Right cardiac atrium (tissue), 5 donors: Measurements from ENCODE around the gene CYB5R2. TPM values are rescaled to one million over a fixed set of nuclear protein-coding genes. Genes with fewer than 3 reads are reported as not detected.

Source experiments
- ATAC-seq, 2 donors: fragments of 200-7000 bp; cut with Tn5 transposase; one replicate each; pipeline versions ENCODE4 v1.8.0 to v1.9.1; 2020; ENCODE audit warnings: moderate library complexity in 2 of 2, mild to moderate bottlenecking in 1 of 2
- DNase-seq, 3 donors: peaks; one replicate each; pipeline ENCODE4 v3.0.0-alpha.2; 2020
- H3K27ac ChIP-seq: one replicate; pipeline ENCODE4 v1.5.1; 2013; ENCODE audit warnings: mild to moderate bottlenecking, low read length, control low read depth, moderate library complexity
- H3K27me3 ChIP-seq: one replicate; pipeline ENCODE4 v1.6.1; 2013; ENCODE audit not compliant: control insufficient read depth, insufficient read depth
- H3K4me1 ChIP-seq: one replicate; pipeline ENCODE4 v1.6.1; 2013; ENCODE audit warnings: low read length; ENCODE audit not compliant: control insufficient read depth, insufficient read depth
- H3K4me3 ChIP-seq: one replicate; pipeline ENCODE4 v1.5.1; 2013; ENCODE audit warnings: low read length, control low read depth
- H3K9me3 ChIP-seq: one replicate; pipeline ENCODE4 v1.6.1; 2013; ENCODE audit warnings: low read length; ENCODE audit not compliant: control insufficient read depth
- WGBS: extraction: QIAGEN DNeasy Blood & Tissue Kit; methylation state at CpG from one replicate; pipeline ENCODE4 v1.1.7; 2013; 5-methylcytosine and 5-hydroxymethylcytosine counted together
- intact Hi-C, 4 donors: fragments of 100-400 bp; cut with DNase I; formaldehyde crosslinking; loops; one replicate each; pipeline versions ENCODE4 v1.11.0 to v1.14.0; 2022 to 2023
- polyA plus RNA-seq: library from polyadenylated mRNA; stranded (reverse); fragments of 200-250 nt; gene quantifications from one replicate; pipeline ENCODE4 v1.2.3, GENCODE V29; 2013
- total RNA-seq, 4 donors: library from RNA; stranded (reverse); fragmentation: NEBNext Ultra II Directional; extraction: Animal tissue kit (Norgen Biotek cat#: 25700); gene quantifications; one replicate each; pipeline ENCODE4 v1.2.1, GENCODE V29; 2021
- donor health status: healthy with polysubstance abuse.
- donor health status: DM: no; HTN: yes; CAD: no.
- donor health status: DM: no; HTN: no; CAD: no.
- donor health status: DM: no; HTN: yes; CAD: no; lungs with severe emphysema.
- donor health status: DM: yes; HTN: yes; CAD: no.

CYB5R2 gene
- total and polyA plus RNA-seq, 5 donors = 1.6 to 4.4 (median 2.5) TPM

GRCh38 chr11:7688238-7688826, 15.0 kb upstream of the CYB5R2 start:
- WGBS = 15% methylated on average over 4 of the region's 4 CpGs
- Histone ChIP-seq H3K4me1 (no peaks in the 10 kb centered on the region), H3K9me3 (no peaks in the 10 kb centered on the region), H3K4me3 (no peak overlapping the region), H3K27ac (no peak overlapping the region), H3K27me3 (peaks cover 2% of the 10 kb centered on the region)
- intact Hi-C loops = loop anchor here in 2 of 4 donors (10.0 kb wide), 1 partner anchor 594 kb away; no protein-coding TSS in a partner anchor
- DNase-seq (no peak), ATAC-seq (peak in 1 of 2 donors; percentile 50)

GRCh38 chr11:7687386-7687785, 14.1 kb upstream of the CYB5R2 start:
- WGBS = 95% methylated on average over 1 of the region's 1 CpG
- intact Hi-C loops = loop anchor here in 2 of 4 donors (10.0 kb wide), 1 partner anchor 593 kb away; no protein-coding TSS in a partner anchor
- H3K9me3 ChIP-seq = no peaks in the 10 kb centered on the region

GRCh38 chr11:7686761-7687160, 13.5 kb upstream of the CYB5R2 start:
- DNase-seq = no peak
- WGBS = 83% methylated on average over 4 of the region's 4 CpGs
- Histone ChIP-seq H3K27me3 (peaks cover 2% of the 10 kb centered on the region), H3K4me3 (no peak overlapping the region), H3K9me3 (no peaks in the 10 kb centered on the region), H3K4me1 (no peaks in the 10 kb centered on the region), H3K27ac (no peak overlapping the region)
- ATAC-seq = no peak
- intact Hi-C loops = loop anchor here in 2 of 4 donors (10.0 kb wide), 1 partner anchor 592 kb away; no protein-coding TSS in a partner anchor

More at GRCh38 chr11:7687386-7687785, 14.1 kb upstream of the CYB5R2 start:
- Histone ChIP-seq H3K27me3 (peaks cover 2% of the 10 kb centered on the region), H3K27ac (no peak overlapping the region), H3K4me3 (no peak overlapping the region), H3K4me1 (no peaks in the 10 kb centered on the region)
- ATAC-seq (no peak), DNase-seq (no peak)

DNA sequence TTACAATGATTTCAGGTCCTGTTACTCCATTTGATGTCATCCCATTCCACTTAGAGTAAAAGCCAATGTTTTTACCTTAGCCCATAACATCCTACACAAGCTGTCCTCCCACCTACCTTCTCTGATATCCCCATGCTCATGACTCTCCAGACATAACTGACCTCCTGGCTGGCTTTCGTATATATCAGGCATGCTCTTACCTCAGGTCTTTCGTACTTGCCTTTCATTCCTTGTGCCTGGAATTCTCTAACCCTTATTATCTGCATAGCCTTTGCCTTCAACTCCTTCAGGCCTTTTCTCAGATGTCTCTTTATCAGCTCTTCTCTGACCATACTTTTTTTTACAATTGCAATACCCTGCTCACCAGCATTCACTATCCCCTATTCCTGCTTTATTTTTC, 10.3 kb upstream of the CYB5R2 start:
- DNase-seq (no peak), ATAC-seq (no peak)
- no peaks in the 10 kb centered on the region for H3K9me3 ChIP-seq
- 72% methylated on average over 2 of the region's 2 CpGs for WGBS
- no peak overlapping the region for H3K27ac ChIP-seq
- H3K27me3 ChIP-seq = peaks cover 2% of the 10 kb centered on the region
- no peaks in the 10 kb centered on the region for H3K4me1 ChIP-seq
- intact Hi-C loops = loop anchor here in 2 of 4 donors (10.0 kb wide), 1 partner anchor 589 kb away; no protein-coding TSS in a partner anchor
- no peak overlapping the region for H3K4me3 ChIP-seq

DNA sequence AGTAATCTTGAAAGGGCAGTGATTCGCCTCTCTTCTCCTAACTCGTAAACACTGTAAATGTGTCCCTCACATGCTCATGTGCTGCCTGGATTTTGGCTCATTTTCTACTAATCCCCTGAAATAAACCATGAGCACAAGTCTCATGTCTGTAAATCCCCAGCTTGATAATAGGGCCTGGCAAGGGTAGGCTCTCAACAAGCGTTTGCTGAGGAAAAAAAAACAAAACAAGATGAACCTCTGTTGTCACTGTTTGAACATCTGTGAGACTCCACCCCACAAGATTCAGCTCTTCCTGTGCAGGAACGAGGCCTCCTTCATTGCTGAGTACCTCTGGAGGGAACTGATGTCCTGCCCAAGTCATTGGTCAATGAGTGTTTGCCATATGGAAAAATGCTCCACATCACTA, 4.5 kb upstream of the CYB5R2 start:
- no peak overlapping the region for H3K4me3 ChIP-seq
- whole genome bisulfite sequencing = 38% methylated on average over 4 of the region's 4 CpGs
- no peaks in the 10 kb centered on the region for H3K9me3 ChIP-seq
- H3K27me3 ChIP-seq = no peaks in the 10 kb centered on the region
- peaks cover 2% of the 10 kb centered on the region for H3K4me1 ChIP-seq
- no peak for DNase-seq
- H3K27ac ChIP-seq = no peak overlapping the region
- intact Hi-C loops = no loop called here
- ATAC-seq = no peak

DNA sequence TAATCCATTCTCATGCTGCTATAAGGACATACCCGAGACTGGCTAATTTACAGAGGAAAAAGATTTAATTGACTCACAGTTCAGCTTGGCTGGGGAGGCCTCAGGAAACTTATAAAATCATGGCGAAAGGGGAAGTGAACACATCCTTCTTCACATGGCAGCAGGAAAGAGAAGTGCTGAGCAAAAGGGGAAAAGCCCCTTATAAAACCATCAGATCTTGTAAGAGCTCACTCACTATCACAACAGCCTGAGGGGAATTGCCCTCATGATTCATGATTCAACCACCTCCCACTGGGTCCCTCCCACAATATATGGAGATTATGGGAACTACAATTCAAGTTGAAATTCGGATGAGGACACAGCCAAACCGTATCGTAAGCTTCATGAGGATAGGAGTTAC, 3.8 kb upstream of the CYB5R2 start:
- WGBS = 76% methylated on average over 5 of the region's 5 CpGs
- intact Hi-C loops = no loop called here
- H3K27ac ChIP-seq = no peak overlapping the region
- DNase-seq = no peak
- H3K9me3 ChIP-seq = no peaks in the 10 kb centered on the region
- H3K27me3 ChIP-seq = no peaks in the 10 kb centered on the region
- peaks cover 4% of the 10 kb centered on the region for H3K4me1 ChIP-seq
- H3K4me3 ChIP-seq = no peak overlapping the region
- ATAC-seq = no peak

DNA sequence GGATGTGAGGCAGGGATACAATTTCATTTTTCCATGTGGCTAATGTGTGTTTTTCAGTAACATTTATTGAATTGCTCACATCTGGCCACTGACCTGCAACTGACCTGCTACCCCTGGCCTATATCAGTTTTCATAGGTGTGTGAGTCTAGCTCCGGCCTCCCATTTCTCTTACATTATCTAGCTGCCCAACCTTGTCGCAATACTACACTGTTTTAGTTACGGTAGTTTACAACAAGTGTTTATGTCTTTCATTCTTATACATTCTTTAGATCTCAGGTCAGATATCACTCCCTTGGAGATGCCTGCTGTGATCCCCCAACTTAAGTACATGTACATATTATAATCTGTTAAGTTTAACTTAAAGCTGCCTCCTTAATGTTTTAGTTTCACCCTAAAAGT, 2.3 kb upstream of the CYB5R2 start:
- DNase-seq (no peak), ATAC-seq (no peak)
- Histone ChIP-seq H3K4me3 (no peak overlapping the region), H3K27me3 (no peaks in the 10 kb centered on the region), H3K9me3 (no peaks in the 10 kb centered on the region), H3K4me1 (peaks cover 4% of the 10 kb centered on the region), H3K27ac (no peak overlapping the region)
- intact Hi-C loops = no loop called here
- WGBS = 98% methylated on average over 3 of the region's 3 CpGs

- WGBS = 4% methylated on average over 72 of the region's 72 CpGs
- Histone ChIP-seq H3K27me3 (no peaks in the 10 kb centered on the region), H3K4me3 (peak overlapping the region; percentile 53), H3K9me3 (no peaks in the 10 kb centered on the region), H3K4me1 (peaks cover 4% of the 10 kb centered on the region), H3K27ac (no peak overlapping the region)
- ATAC-seq = peak; percentile 68 to 70
- DNase-seq = peak; percentile 44 to 77 (median 68)
- intact Hi-C loops = no loop called here
These were observed 579 bp upstream of the CYB5R2 start for GRCh38 chr11:7673724-7674434.

DNA sequence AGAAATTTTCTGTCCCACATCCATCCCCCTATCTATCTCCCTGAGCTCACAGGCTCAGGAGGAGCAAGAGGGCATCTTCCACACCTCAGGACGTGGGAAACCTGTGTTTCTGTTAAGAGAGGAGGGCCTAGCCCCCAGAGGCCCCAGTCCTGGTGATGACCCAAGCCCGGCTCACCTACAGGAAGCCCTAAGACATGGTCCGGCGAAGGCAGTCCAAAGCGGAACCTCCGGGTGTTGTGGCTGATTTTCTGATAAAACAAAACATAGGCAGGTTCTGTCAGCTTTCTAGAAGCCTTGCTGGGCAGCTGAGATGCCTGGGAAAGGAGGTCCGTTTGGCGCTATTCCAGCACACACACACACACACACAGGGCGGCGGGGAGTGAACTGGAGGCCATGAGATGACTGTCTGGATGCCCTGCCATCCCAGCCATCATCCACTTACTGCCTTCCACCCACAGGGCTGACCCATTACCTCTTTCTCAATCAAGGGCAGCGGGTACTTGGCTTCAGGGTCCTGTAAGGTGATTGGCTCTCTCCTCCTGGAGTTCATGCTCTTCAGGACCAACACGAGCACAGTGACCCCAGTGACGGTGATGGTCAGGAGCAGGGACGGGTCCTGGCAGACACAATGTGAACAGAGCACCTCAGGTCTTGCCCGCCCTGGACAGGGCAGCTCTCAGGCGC, 882 bp downstream of the CYB5R2 start:
- WGBS = 88% methylated on average over 16 of the region's 16 CpGs
- H3K27ac ChIP-seq = no peak overlapping the region
- H3K27me3 ChIP-seq = no peaks in the 10 kb centered on the region
- H3K4me3 ChIP-seq = no peak overlapping the region
- ATAC-seq (peak in 1 of 2 donors; percentile 5), DNase-seq (no peak)
- peaks cover 4% of the 10 kb centered on the region for H3K4me1 ChIP-seq
- intact Hi-C loops = no loop called here
- no peaks in the 10 kb centered on the region for H3K9me3 ChIP-seq

GRCh38 chr11:7671347-7672215, 1.7 kb downstream of the CYB5R2 start:
- H3K4me3 ChIP-seq = no peak overlapping the region
- ATAC-seq (no peak), DNase-seq (no peak)
- H3K27me3 ChIP-seq = no peaks in the 10 kb centered on the region
- no peaks in the 10 kb centered on the region for H3K9me3 ChIP-seq
- no peak overlapping the region for H3K27ac ChIP-seq
- WGBS = 82% methylated on average over 10 of the region's 10 CpGs
- intact Hi-C loops = no loop called here
- peaks cover 4% of the 10 kb centered on the region for H3K4me1 ChIP-seq
